IMR-90 (cell line): ENCODE results near the gene CFAP45. TPM values are rescaled to one million over a fixed set of nuclear protein-coding genes. Genes with fewer than 3 reads are reported as not detected.

Source experiments
- ATAC-seq: fragments of 200-7000 bp; cut with Tn5 transposase; 2 replicates; pipeline ENCODE4 v1.9.1; 2020; ENCODE audit warnings: low read depth, mild to moderate bottlenecking, moderate library complexity
- BruUV-seq: library from RNA; stranded (reverse); fragments of 400-500 nt; replicated peaks from 2 replicates; lab custom pipeline; 2021; lab: Mats Ljungman, UMichigan
- CTCF ChIA-PET: fragments of 300-600 bp; formaldehyde crosslinking; extraction: SDS; loops from one replicate; lab custom pipeline; 2021; ENCODE audit warnings: antibody characterized with exemption; lab: Yijun Ruan, JAX
- POLR2A ChIA-PET: fragments of 300-600 bp; sonication (Branson Sonifier 250); formaldehyde crosslinking; loops from one replicate; lab custom pipeline; 2022; ENCODE audit warnings: antibody characterized with exemption; ENCODE audit not compliant: unreplicated experiment; lab: Charles Lee
- DNase-seq: peaks from one replicate; pipeline ENCODE4 v3.0.0; 2013
- H2AFZ ChIP-seq: replicated peaks from 2 replicates; pipeline ENCODE3; 2013; ENCODE audit warnings: low read length, mild to moderate bottlenecking; ENCODE audit not compliant: poor library complexity
- H2AK5ac ChIP-seq: 2 replicates; pipeline ENCODE4 v1.6.1; 2013; ENCODE audit warnings: low read depth, low read length, inconsistent platforms
- H2AK9ac ChIP-seq: replicated peaks from 2 replicates; pipeline ENCODE3; 2013; ENCODE audit warnings: mild to moderate bottlenecking, low read depth, low read length, moderate library complexity; ENCODE audit not compliant: poor library complexity
- H2BK120ac ChIP-seq: 2 replicates; pipeline ENCODE4 v1.6.1; 2013; ENCODE audit warnings: low read depth, low read length, inconsistent platforms
- H2BK15ac ChIP-seq: 3 replicates; pipeline ENCODE4 v1.6.1; 2013; ENCODE audit warnings: low read depth, low read length, inconsistent platforms
- H2BK20ac ChIP-seq: 2 replicates; pipeline ENCODE4 v1.6.1; 2013; ENCODE audit warnings: low read depth, mild to moderate bottlenecking, inconsistent platforms, low read length, moderate library complexity
- H2BK5ac ChIP-seq: 2 replicates; pipeline ENCODE4 v1.6.1; 2013; ENCODE audit warnings: mild to moderate bottlenecking, low read depth, low read length, inconsistent platforms; ENCODE audit not compliant: poor library complexity, severe bottlenecking
- H3K14ac ChIP-seq: replicated peaks from 2 replicates; pipeline ENCODE4 v1.6.1; 2013; ENCODE audit warnings: low read depth, low read length, inconsistent platforms
- H3K18ac ChIP-seq: 2 replicates; pipeline ENCODE4 v1.6.1; 2013; ENCODE audit warnings: low read depth, low read length, control low read depth
- H3K23ac ChIP-seq: 2 replicates; pipeline ENCODE4 v1.6.1; 2013; ENCODE audit warnings: low read depth, low read length, inconsistent platforms
- H3K27ac ChIP-seq: 2 replicates; pipeline ENCODE4 v1.5.1; 2013; ENCODE audit warnings: mild to moderate bottlenecking, control low read depth, low read length; ENCODE audit not compliant: insufficient read depth
- H3K27me3 ChIP-seq: 2 replicates; pipeline ENCODE4 v1.6.1; 2013; ENCODE audit warnings: low read length; ENCODE audit not compliant: control insufficient read depth, insufficient read depth
- H3K36me3 ChIP-seq: 2 replicates; pipeline ENCODE4 v1.6.1; 2013; ENCODE audit warnings: low read length, mixed read lengths; ENCODE audit not compliant: control insufficient read depth, insufficient read depth
- H3K4ac ChIP-seq: 2 replicates; pipeline ENCODE4 v1.6.1; 2013; ENCODE audit warnings: low read depth, low read length, inconsistent platforms
- H3K4me1 ChIP-seq: 2 replicates; pipeline ENCODE4 v1.6.1; 2013; ENCODE audit warnings: low read length, mixed read lengths; ENCODE audit not compliant: control insufficient read depth, insufficient read depth
- H3K4me2 ChIP-seq: 2 replicates; pipeline ENCODE4 v1.6.1; 2013; ENCODE audit warnings: low read depth, mild to moderate bottlenecking, control low read depth, low read length, moderate library complexity
- H3K4me3 ChIP-seq: 2 replicates; pipeline ENCODE4 v1.5.1; 2013; ENCODE audit warnings: low read depth, mild to moderate bottlenecking, control low read depth, low read length, moderate library complexity; ENCODE audit not compliant: insufficient read depth
- H3K56ac ChIP-seq: 2 replicates; pipeline ENCODE4 v1.6.1; 2013; ENCODE audit warnings: low read length, inconsistent platforms; ENCODE audit not compliant: insufficient read depth; ENCODE audit errors: extremely low read depth
- H3K79me1 ChIP-seq, 2 experiments: 2 replicates each; pipeline ENCODE4 v1.6.1; 2013; ENCODE audit warnings: low read length in 2 of 2, inconsistent platforms in 1 of 2, low read depth in 1 of 2
- H3K9ac ChIP-seq: 2 replicates; pipeline ENCODE4 v1.6.1; 2013; ENCODE audit warnings: low read depth, low read length, control low read depth
- H3K9me1 ChIP-seq: 2 replicates; pipeline ENCODE4 v1.6.1; 2013; ENCODE audit warnings: low read length, inconsistent platforms; ENCODE audit not compliant: insufficient read depth
- H3K9me3 ChIP-seq: 2 replicates; pipeline ENCODE4 v1.6.1; 2013; ENCODE audit warnings: low read length; ENCODE audit not compliant: control insufficient read depth, insufficient read depth
- H4K20me1 ChIP-seq: 2 replicates; pipeline ENCODE4 v1.6.1; 2013; ENCODE audit warnings: low read length, inconsistent platforms; ENCODE audit not compliant: insufficient read depth
- H4K5ac ChIP-seq: 2 replicates; pipeline ENCODE4 v1.6.1; 2013; ENCODE audit warnings: mild to moderate bottlenecking, low read depth, low read length, control low read depth
- H4K8ac ChIP-seq, 2 experiments: 2 replicates each; pipeline ENCODE4 v1.6.1; 2013; ENCODE audit warnings: low read depth in 2 of 2, low read length in 2 of 2, control low read depth in 1 of 2, inconsistent platforms in 1 of 2
- H4K91ac ChIP-seq: 2 replicates; pipeline ENCODE4 v1.6.1; 2013; ENCODE audit warnings: low read depth, low read length, inconsistent platforms; ENCODE audit not compliant: insufficient read depth
- CTCF ChIP-seq: conservative IDR thresholded peaks from 2 replicates; pipeline ENCODE4 v1.5.1; 2012; ENCODE audit warnings: mild to moderate bottlenecking, low read depth, low read length, improper control_type of control experiment
- ELK1 ChIP-seq: fragments of 150-350 bp; IDR thresholded peaks from 2 replicates; pipeline ENCODE4 v1.6.1; 2016; ENCODE audit warnings: low read depth, mild to moderate bottlenecking, low read length, moderate library complexity, borderline replicate concordance
- MAZ ChIP-seq: IDR thresholded peaks from 2 replicates; pipeline ENCODE4 v1.6.1; 2012; ENCODE audit warnings: low read depth, mild to moderate bottlenecking, low read length, improper control_type of control experiment, moderate library complexity, borderline replicate concordance
- NFE2L2 ChIP-seq: fragments of 150-350 bp; IDR thresholded peaks from 2 replicates; pipeline ENCODE4 v1.6.1; 2016; ENCODE audit warnings: low read depth, mild to moderate bottlenecking, low read length
- RCOR1 ChIP-seq: IDR thresholded peaks from 2 replicates; pipeline ENCODE4 v1.6.1; 2012; ENCODE audit warnings: mild to moderate bottlenecking, low read length, improper control_type of control experiment; ENCODE audit not compliant: insufficient replicate concordance
- RFX5 ChIP-seq: IDR thresholded peaks from 2 replicates; pipeline ENCODE4 v1.8.0; 2012; ENCODE audit warnings: low read depth, mild to moderate bottlenecking, low read length, moderate library complexity
- WGBS, 2 experiments: methylation state at CpG; one replicate each; pipeline versions ENCODE4 v1.1.5 to v1.1.7; 2013; ENCODE audit warnings: missing lambda C conversion rate in 2 of 2; ENCODE audit not compliant: insufficient read length in 1 of 2; ENCODE audit errors: extremely low coverage in 2 of 2; 5-methylcytosine and 5-hydroxymethylcytosine counted together
- dilution Hi-C: fragments of 300-500 bp; cut with HindIII; formaldehyde crosslinking; loops from one replicate; pipeline ENCODE4 v1.14.3; 2018; ENCODE audit warnings: low sequenced_read_pairs; ENCODE audit not compliant: unreplicated experiment
- in situ Hi-C: fragments of 300-500 bp; cut with MboI; formaldehyde crosslinking; loops from 3 replicates; pipeline ENCODE4 v1.14.3; 2019; ENCODE audit warnings: low sequenced_read_pairs, inconsistent platforms, mixed read lengths
- intact Hi-C: fragments of 100-400 bp; cut with micrococcal nuclease; formaldehyde crosslinking; loops from 2 replicates; pipeline ENCODE4 v1.10.0; 2022
- polyA plus RNA-seq, 3 experiments: library from polyadenylated mRNA; depleted of rRNA; stranded (reverse); fragments of >200 nt; gene quantifications; 2 replicates each; pipeline ENCODE4 v1.2.3, GENCODE V29; 2012; ENCODE audit warnings: low replicate concordance in 1 of 3
- total RNA-seq: library from RNA; depleted of rRNA; stranded (reverse); fragments of >200 nt; gene quantifications from 2 replicates; pipeline ENCODE4 v1.2.3, GENCODE V29; 2012

Gene CFAP45
- total and polyA plus RNA-seq, 2 of the 4 experiments (the other 2 are of a cell fraction), result 0.51 to 0.72 TPM

- H3K9me1 ChIP-seq, result no peaks in the 10 kb centered on the region
- WGBS, 2 experiments, result 60% methylated on average over 4 of the region's 15 CpGs; no CpG with 5 or more reads in 1 of the 2 experiments
- H3K27me3 ChIP-seq, result peaks cover 78% of the 10 kb centered on the region
- DNase-seq, result no peak
- POLR2A ChIA-PET, result no interaction called here
- no peak overlapping the region for H3K14ac ChIP-seq
- H3K4me3 ChIP-seq, result no peak overlapping the region
- H3K9ac ChIP-seq, result no peak overlapping the region
- in situ Hi-C loops (no loop called here), dilution Hi-C loops (no loop called here), intact Hi-C loops (loop anchor here (10.0 kb wide), 1 partner anchor 432 kb away; no protein-coding TSS in a partner anchor)
- H3K79me1 ChIP-seq, result no peaks in the 10 kb centered on the region
- H3K56ac ChIP-seq, result no peak overlapping the region
- no peak overlapping the region for H3K27ac ChIP-seq
- H4K8ac ChIP-seq, result no peak overlapping the region
- H2AK9ac ChIP-seq, result no peak overlapping the region
- H3K4me2 ChIP-seq, result no peak overlapping the region
- H4K91ac ChIP-seq, result no peak overlapping the region
- CTCF ChIA-PET, result no interaction called here
- H3K23ac ChIP-seq, result no peak overlapping the region
- BruUV-seq, result no TSS peak
- H2AK5ac ChIP-seq, result no peak overlapping the region
- H2BK5ac ChIP-seq, result no peak overlapping the region
- no peak overlapping the region for H3K4ac ChIP-seq
- no peak overlapping the region for H2AFZ ChIP-seq
- H2BK15ac ChIP-seq, result no peak overlapping the region
- TF ChIP-seq ELK1, result no peak
- TF ChIP-seq NFE2L2, result no peak
- TF ChIP-seq MAZ, result no peak
- TF ChIP-seq CTCF, result no peak
- no peak for TF ChIP-seq RCOR1
- TF ChIP-seq RFX5, result no peak
- ATAC-seq, result no peak
- no peaks in the 10 kb centered on the region for H3K36me3 ChIP-seq
- no peak overlapping the region for H4K5ac ChIP-seq
- no peak overlapping the region for H3K18ac ChIP-seq
- H2BK120ac ChIP-seq, result no peak overlapping the region
- H2BK20ac ChIP-seq, result no peak overlapping the region
- no peaks in the 10 kb centered on the region for H4K20me1 ChIP-seq
- no peaks in the 10 kb centered on the region for H3K9me3 ChIP-seq
- H3K4me1 ChIP-seq, result no peaks in the 10 kb centered on the region
These were observed 42.8 kb upstream of the CFAP45 start for GRCh38 chr1:159942632-159943277.
